ENCODE measurements around the gene ZC3H12A. TPM values are rescaled to one million over a fixed set of nuclear protein-coding genes. Genes with fewer than 3 reads are reported as not detected.

ZC3H12A gene
- polyA plus RNA-seq, 3 donors from 2014 or later = 9.6 to 14.6 (median 13.1) TPM

Other genes with a start within 250 kb of the ZC3H12A start
- gene MEAF6, start 40.2 kb downstream of the ZC3H12A start, polyA plus RNA-seq = 100 to 1,000 TPM; 147 to 185 (median 181) TPM
- gene SNIP1, start 79.7 kb downstream of the ZC3H12A start, polyA plus RNA-seq = 10 to 100 TPM in 1 of 3 donors, 1 to 10 TPM in 2; 2.1 to 10.8 (median 3.2) TPM
- gene DNALI1, start 82.4 kb downstream of the ZC3H12A start, polyA plus RNA-seq = not detected
- gene GNL2, start 121.4 kb downstream of the ZC3H12A start, polyA plus RNA-seq = 10 to 100 TPM; 29.3 to 55.0 (median 40.8) TPM
- gene RSPO1, start 160.3 kb downstream of the ZC3H12A start, polyA plus RNA-seq = not detected
- gene CDCA8, start 217.9 kb downstream of the ZC3H12A start, polyA plus RNA-seq = 1 to 10 TPM; 2.6 to 6.1 (median 5.4) TPM